Spleen (tissue), 11 donors: ENCODE data around the gene CLASP1. TPM values are rescaled to one million over a fixed set of nuclear protein-coding genes. Genes with fewer than 3 reads are reported as not detected.
"Not testable (repeated sequence)": the region's sequence is repeated elsewhere in the genome, so short reads cannot be mapped to it uniquely, and the experiment has no call there.

ENCODE experiments used
- DNase-seq: peaks from one replicate; pipeline ENCODE4 v3.0.0-alpha.2; 2020
- H3K27ac ChIP-seq, 8 donors: fragments of 200-600 bp; sonication (generic) in 7 of 8; 1 replicate in 4 of 8; 2 replicates in 4 of 8; pipeline versions ENCODE4 v1.5.0 to v1.8.0; 2016 to 2021; ENCODE audit warnings: inconsistent platforms in 4 of 8, mild to moderate bottlenecking in 4 of 8, moderate library complexity in 1 of 8
- H3K27me3 ChIP-seq, 7 donors: fragments of 200-600 bp; sonication (generic) in 6 of 7; replicated peaks in 1 of 7; 1 replicate in 4 of 7; 2 replicates in 3 of 7; pipeline versions ENCODE4 v1.5.0 to v1.8.0; 2016 to 2021; ENCODE audit warnings: inconsistent platforms in 3 of 7, mild to moderate bottlenecking in 1 of 7
- H3K36me3 ChIP-seq, 6 donors: fragments of 200-600 bp; sonication (generic) in 5 of 6; 1 replicate in 4 of 6; 2 replicates in 2 of 6; pipeline versions ENCODE4 v1.5.0 to v1.8.0; 2016 to 2021; ENCODE audit warnings: inconsistent platforms in 2 of 6
- H3K4me1 ChIP-seq, 6 donors: fragments of 200-600 bp; sonication (generic) in 5 of 6; 1 replicate in 3 of 6; 2 replicates in 3 of 6; pipeline versions ENCODE4 v1.5.0 to v1.8.0; 2016 to 2021; ENCODE audit warnings: inconsistent platforms in 3 of 6
- H3K4me3 ChIP-seq, 8 donors: fragments of 200-600 bp; sonication (generic) in 7 of 8; 1 replicate in 4 of 8; 2 replicates in 4 of 8; pipeline versions ENCODE4 v1.5.0 to v1.8.0; 2016 to 2021; ENCODE audit warnings: inconsistent platforms in 4 of 8, mild to moderate bottlenecking in 4 of 8, moderate library complexity in 2 of 8
- H3K9me3 ChIP-seq, 8 donors: fragments of 200-600 bp; sonication (generic) in 7 of 8; 1 replicate in 4 of 8; 2 replicates in 4 of 8; pipeline versions ENCODE4 v1.5.0 to v1.8.0; 2016 to 2021; ENCODE audit warnings: inconsistent platforms in 4 of 8
- POLR2A ChIP-seq, 3 donors: fragments of 450-650 bp; IDR thresholded peaks; one replicate each; pipeline ENCODE4 v1.5.1; 2017; ENCODE audit warnings: antibody characterized with exemption in 3 of 3, mild to moderate bottlenecking in 1 of 3
- POLR2AphosphoS5 ChIP-seq, 3 donors: sonication (generic); formaldehyde crosslinking; IDR thresholded peaks; one replicate each; pipeline ENCODE4 v1.5.1; 2017; ENCODE audit warnings: antibody characterized with exemption in 3 of 3
- whole genome bisulfite sequencing, 5 donors: extraction: QIAGEN DNeasy Blood & Tissue Kit in 3 of 5; methylation state at CpG; one replicate each; pipeline versions ENCODE4 v1.1.5 to v1.1.7; 2013 to 2018; 5-methylcytosine and 5-hydroxymethylcytosine counted together
- intact Hi-C: fragments of 100-400 bp; cut with DNase I; formaldehyde crosslinking; loops from one replicate; pipeline ENCODE4 v1.15.0; 2023; ENCODE audit warnings: low total_unique reads
- polyA plus RNA-seq, 3 donors: library from polyadenylated mRNA; stranded (reverse); fragments of 200-250 nt; gene quantifications; one replicate each; pipeline ENCODE4 v1.2.1, GENCODE V29; 2013
- total RNA-seq, 7 donors: library from RNA; depleted of rRNA in 3 of 7; stranded (reverse); fragments of >200 nt in 3 of 7; fragmentation: NEBNext Ultra II Directional in 4 of 7; extraction: Animal tissue kit (Norgen Biotek cat#: 25700) in 4 of 7; gene quantifications; one replicate each; pipeline versions ENCODE4 v1.1.0 to v1.2.1, GENCODE V29; 2016 to 2021
- TF ChIP-seq, protein P1 (sequence below), 11 experiments: fragments of 200-600 bp in 7 of 11; fragments of 450-650 bp in 4 of 11; sonication (generic) in 4 of 11; IDR thresholded peaks in 8 of 11; conservative IDR thresholded peaks in 3 of 11; 1 replicate in 7 of 11; 2 replicates in 4 of 11; pipeline versions ENCODE4 v1.4.0 to v1.8.0; 2016 to 2021; ENCODE audit warnings: antibody characterized with exemption in 11 of 11, inconsistent platforms in 4 of 11, mild to moderate bottlenecking in 1 of 11
- donor health status: healthy with polysubstance abuse.
- donor health status: DM: no; HTN: no; CAD: no; lungs with moderate emphysema.
- donor health status: DM: no; HTN: no; CAD: no.
- donor health status: Bipolar disorder and iron deficiency.
- donor health status: healthy.
- donor health status: DM: no; HTN: no; CAD: no.
- donor health status: DM: yes; HTN: yes; CAD: no.

The CLASP1 gene
- total and polyA plus RNA-seq, 10 donors: 4.0 to 103 (median 71.7) TPM

DNA sequence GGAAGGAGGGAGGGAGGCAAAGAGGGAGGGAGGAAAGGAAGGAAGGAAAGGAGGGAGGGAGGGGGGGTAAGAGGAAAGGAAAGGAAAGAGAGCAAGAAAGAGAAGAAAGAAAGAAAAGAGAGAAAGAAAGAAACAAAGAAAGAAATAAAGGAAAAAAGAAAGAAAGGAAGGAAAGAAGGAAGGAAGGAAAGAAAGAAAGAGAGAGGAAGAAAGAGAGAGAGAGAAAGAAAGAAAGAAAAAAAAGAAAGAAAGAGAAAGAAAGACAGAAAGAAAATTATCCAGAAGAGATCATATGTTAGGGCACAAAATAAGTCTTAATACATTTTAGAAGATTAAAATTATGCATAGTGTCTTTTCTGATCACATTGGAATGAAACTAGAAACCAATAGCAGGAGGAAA lies 339.9 kb downstream of the CLASP1 start:
- Histone ChIP-seq H3K4me1 (no peaks in the 10 kb centered on the region), H3K27me3 (peaks cover 0 to 20% (median 0%) of the 10 kb centered on the region in 7 donors), H3K36me3 (no peaks in the 10 kb centered on the region), H3K27ac (no peak overlapping the region), H3K9me3 (no peaks in the 10 kb centered on the region), H3K4me3 (no peak overlapping the region)
- intact Hi-C loops: no loop called here
- TF ChIP-seq, protein P1, sequence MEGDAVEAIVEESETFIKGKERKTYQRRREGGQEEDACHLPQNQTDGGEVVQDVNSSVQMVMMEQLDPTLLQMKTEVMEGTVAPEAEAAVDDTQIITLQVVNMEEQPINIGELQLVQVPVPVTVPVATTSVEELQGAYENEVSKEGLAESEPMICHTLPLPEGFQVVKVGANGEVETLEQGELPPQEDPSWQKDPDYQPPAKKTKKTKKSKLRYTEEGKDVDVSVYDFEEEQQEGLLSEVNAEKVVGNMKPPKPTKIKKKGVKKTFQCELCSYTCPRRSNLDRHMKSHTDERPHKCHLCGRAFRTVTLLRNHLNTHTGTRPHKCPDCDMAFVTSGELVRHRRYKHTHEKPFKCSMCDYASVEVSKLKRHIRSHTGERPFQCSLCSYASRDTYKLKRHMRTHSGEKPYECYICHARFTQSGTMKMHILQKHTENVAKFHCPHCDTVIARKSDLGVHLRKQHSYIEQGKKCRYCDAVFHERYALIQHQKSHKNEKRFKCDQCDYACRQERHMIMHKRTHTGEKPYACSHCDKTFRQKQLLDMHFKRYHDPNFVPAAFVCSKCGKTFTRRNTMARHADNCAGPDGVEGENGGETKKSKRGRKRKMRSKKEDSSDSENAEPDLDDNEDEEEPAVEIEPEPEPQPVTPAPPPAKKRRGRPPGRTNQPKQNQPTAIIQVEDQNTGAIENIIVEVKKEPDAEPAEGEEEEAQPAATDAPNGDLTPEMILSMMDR (IDR thresholded peaks at IDR 0.05 in 8 of 11, conservative IDR thresholded peaks at IDR 0.05 in 3 of 11): no peak
- TF ChIP-seq POLR2AphosphoS5 (IDR thresholded peaks at IDR 0.05) (no peak), POLR2A (IDR thresholded peaks at IDR 0.05) (no peak)
- DNase-seq: no peak

DNA sequence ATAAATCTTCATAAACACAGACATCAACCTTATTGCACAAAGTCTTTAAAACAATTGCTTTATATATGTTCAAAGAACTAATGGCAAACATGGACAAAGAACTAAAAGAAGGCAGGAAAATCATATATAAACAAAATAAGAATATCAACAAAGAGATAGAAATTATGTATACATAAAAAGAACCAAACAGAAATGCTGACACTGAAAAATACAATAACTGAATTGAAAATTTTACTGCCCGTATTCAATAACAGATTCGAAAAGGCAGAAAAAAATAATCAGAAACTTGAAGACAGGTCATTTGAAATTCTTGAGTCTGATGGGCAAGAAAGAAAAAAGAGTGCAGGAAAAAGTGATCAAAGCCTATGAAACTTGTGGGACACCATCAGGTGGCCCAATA lies 342.2 kb downstream of the CLASP1 start:
- TF ChIP-seq, protein P1 (IDR thresholded peaks at IDR 0.05 in 8 of 11, conservative IDR thresholded peaks at IDR 0.05 in 3 of 11): no peak
- TF ChIP-seq POLR2A (IDR thresholded peaks at IDR 0.05) (no peak), POLR2AphosphoS5 (IDR thresholded peaks at IDR 0.05) (no peak)
- Histone ChIP-seq H3K27me3 (peaks cover 0 to 37% (median 0%) of the 10 kb centered on the region in 7 donors), H3K9me3 (no peaks in the 10 kb centered on the region), H3K4me1 (peaks cover 0 to 13% (median 3%) of the 10 kb centered on the region in 6 donors), H3K36me3 (no peaks in the 10 kb centered on the region), H3K27ac (no peak overlapping the region), H3K4me3 (no peak overlapping the region)
- 86 to 94% (median 89%) methylated on average over 2 of the region's 2 CpGs for WGBS, 5 donors
- intact Hi-C loops: no loop called here
- no peak for DNase-seq

DNA sequence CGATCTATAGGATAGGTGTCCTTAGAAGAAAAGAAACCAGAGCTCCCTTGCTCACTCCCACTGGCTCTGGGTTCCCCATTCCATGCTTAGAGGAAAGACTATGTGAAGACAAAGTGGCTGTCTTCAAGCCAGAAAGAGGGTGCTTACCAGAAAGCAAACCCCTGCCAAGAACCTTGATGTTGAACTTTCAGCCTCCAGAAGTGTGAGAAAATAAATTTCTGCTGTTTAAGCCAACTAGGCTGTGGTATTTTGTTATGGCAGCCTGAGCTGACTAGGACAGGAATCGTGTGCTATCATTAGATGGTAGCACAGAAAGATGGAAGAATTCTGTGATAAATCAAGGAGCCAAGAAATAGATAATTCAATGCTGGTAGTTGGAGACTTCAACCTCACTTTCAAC lies 344.3 kb downstream of the CLASP1 start:
- Histone ChIP-seq H3K4me3 (no peak overlapping the region), H3K9me3 (no peaks in the 10 kb centered on the region), H3K36me3 (no peaks in the 10 kb centered on the region), H3K27me3 (peaks cover 0 to 43% (median 0%) of the 10 kb centered on the region in 7 donors), H3K4me1 (peaks cover 0 to 13% (median 3%) of the 10 kb centered on the region in 6 donors), H3K27ac (no peak overlapping the region)
- DNase-seq: no peak
- 78 to 90% (median 86%) methylated on average over 2 of the region's 2 CpGs for WGBS, 5 donors
- intact Hi-C loops: no loop called here
- no peak for TF ChIP-seq POLR2AphosphoS5 (IDR thresholded peaks at IDR 0.05)
- TF ChIP-seq, protein P1 (IDR thresholded peaks at IDR 0.05 in 8 of 11, conservative IDR thresholded peaks at IDR 0.05 in 3 of 11): no peak

DNA sequence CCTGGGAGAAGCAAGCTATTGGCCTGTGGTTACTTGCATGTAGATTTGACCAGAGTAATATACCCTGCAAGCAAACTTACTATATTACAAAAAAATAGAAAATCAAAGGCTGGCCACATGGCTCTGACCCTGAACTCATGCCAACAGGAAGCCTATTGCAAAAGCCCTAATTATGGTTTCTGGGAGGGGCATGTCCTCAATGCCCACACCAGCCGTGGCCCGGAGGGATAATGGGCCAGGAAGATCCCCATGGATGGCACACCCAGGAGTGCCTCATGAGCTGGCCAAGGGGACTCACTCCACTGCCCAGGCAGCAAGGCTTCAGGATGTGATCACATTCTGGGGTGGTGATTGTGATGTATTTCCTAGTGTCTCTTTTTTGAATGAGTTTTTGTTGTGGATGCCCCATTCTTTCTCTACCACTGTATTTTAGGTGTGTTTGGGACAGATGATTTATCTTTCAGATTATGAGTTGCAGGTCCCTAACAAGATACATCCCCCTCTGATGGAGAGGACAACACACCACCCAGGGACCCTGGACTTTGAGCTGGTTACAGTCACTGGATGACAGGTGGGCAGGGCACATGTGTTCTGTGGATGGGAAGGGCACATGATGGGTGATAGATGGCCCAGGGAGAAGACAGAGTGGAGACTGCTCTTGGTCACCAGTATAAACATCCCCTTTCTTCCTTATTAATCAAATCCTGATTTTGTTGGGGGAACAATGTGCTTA lies 345.6 kb downstream of the CLASP1 start:
- no peak overlapping the region for H3K27ac ChIP-seq
- no peaks in the 10 kb centered on the region for H3K9me3 ChIP-seq
- peaks cover 0 to 13% (median 3%) of the 10 kb centered on the region in 6 donors for H3K4me1 ChIP-seq
- DNase-seq: no peak
- H3K36me3 ChIP-seq: no peaks in the 10 kb centered on the region
- peaks cover 0 to 39% (median 0%) of the 10 kb centered on the region in 7 donors for H3K27me3 ChIP-seq
- intact Hi-C loops: no loop called here
- WGBS, 5 donors: 28 to 41% (median 34%) methylated on average over 2 of the region's 2 CpGs
- TF ChIP-seq POLR2AphosphoS5 (IDR thresholded peaks at IDR 0.05) (peak in 2 of 3 donors; percentile 59 to 66), POLR2A (IDR thresholded peaks at IDR 0.05) (no peak)
- TF ChIP-seq, protein P1 (IDR thresholded peaks at IDR 0.05 in 8 of 11, conservative IDR thresholded peaks at IDR 0.05 in 3 of 11): no peak
- no peak overlapping the region for H3K4me3 ChIP-seq

DNA sequence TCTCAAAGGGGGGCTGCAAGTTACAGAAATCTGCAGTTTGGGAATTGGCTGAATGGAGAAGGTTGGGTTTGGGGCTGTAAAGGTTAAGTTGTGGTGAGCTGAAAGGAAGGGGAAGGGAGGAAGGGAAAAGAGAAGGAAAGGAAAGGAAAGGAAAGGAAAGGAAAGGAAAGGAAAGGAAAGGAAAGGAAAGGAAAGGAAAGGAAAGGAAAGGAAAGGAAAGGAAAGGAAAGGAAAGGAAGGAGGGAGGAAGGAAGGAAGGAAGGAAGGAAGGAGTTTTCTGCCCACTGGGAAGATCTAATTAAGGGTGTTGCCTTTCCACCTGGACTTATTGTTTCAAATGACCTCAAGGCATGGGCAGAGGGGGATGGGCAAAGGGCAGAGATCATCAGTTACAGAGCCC lies 348.1 kb downstream of the CLASP1 start:
- Histone ChIP-seq H3K4me1 (peaks cover 0 to 13% (median 3%) of the 10 kb centered on the region in 6 donors), H3K27me3 (peaks cover 0 to 36% (median 0%) of the 10 kb centered on the region in 7 donors)
- DNase-seq, H3K27ac ChIP-seq, intact Hi-C loops, H3K4me3 ChIP-seq, H3K9me3 ChIP-seq, H3K36me3 ChIP-seq: not testable (repeated sequence)
